Gastrocnemius medialis (tissue), 4 donors: Measurements from ENCODE around the gene CTXN1.

Source experiments
- CTCF ChIP-seq, 5 experiments: fragments of 450-650 bp in 3 of 5; fragments of 200-600 bp in 2 of 5; sonication (generic) in 2 of 5; IDR thresholded peaks in 4 of 5; conservative IDR thresholded peaks in 1 of 5; 1 replicate in 4 of 5; 2 replicates in 1 of 5; pipeline ENCODE4 v1.5.1; 2016 to 2019; ENCODE audit warnings: antibody characterized with exemption in 5 of 5, mild to moderate bottlenecking in 3 of 5, moderate library complexity in 3 of 5
- POLR2A ChIP-seq, 2 donors: fragments of 450-650 bp; IDR thresholded peaks; one replicate each; pipeline ENCODE4 v1.6.1; 2017; ENCODE audit warnings: antibody characterized with exemption in 2 of 2, mild to moderate bottlenecking in 2 of 2, moderate library complexity in 2 of 2

GRCh38 chr19:7931221-7932061, 5.5 kb upstream of the CTXN1 start:
- TF ChIP-seq CTCF (IDR thresholded peaks at IDR 0.05 in 4 of 5, conservative IDR thresholded peaks at IDR 0.05 in 1 of 5) = no peak
- no peak for TF ChIP-seq POLR2A (IDR thresholded peaks at IDR 0.05)
